H1 (cell line): ENCODE data around the gene YWHAB.

Experiments used
- BCL11A ChIP-seq, 2 experiments: IDR thresholded peaks; one replicate each; pipeline ENCODE4 v1.6.1; 2011; ENCODE audit warnings: low read depth in 2 of 2, low read length in 2 of 2, mild to moderate bottlenecking in 2 of 2
- CTCF ChIP-seq, 3 experiments: IDR thresholded peaks; 1 replicate in 2 of 3; 2 replicates in 1 of 3; pipeline versions ENCODE4 v1.5.1 to v1.6.1; 2011; ENCODE audit warnings: low read length in 3 of 3, mild to moderate bottlenecking in 3 of 3, inconsistent platforms in 2 of 3, low read depth in 1 of 3, moderate library complexity in 1 of 3; ENCODE audit not compliant: insufficient read depth in 1 of 3; ENCODE audit errors: control extremely low read depth in 1 of 3
- EP300 ChIP-seq, 2 experiments: IDR thresholded peaks; 1 replicate in 1 of 2; 2 replicates in 1 of 2; pipeline ENCODE4 v1.6.1; 2011 to 2012; ENCODE audit warnings: low read depth in 2 of 2, low read length in 2 of 2, mild to moderate bottlenecking in 2 of 2, borderline replicate concordance in 1 of 2, inconsistent platforms in 1 of 2, moderate library complexity in 1 of 2
- EZH2 ChIP-seq: fragments of 200-600 bp; sonication (generic); IDR thresholded peaks from 2 replicates; pipeline ENCODE4 v1.7.1; 2012; ENCODE audit warnings: low read depth, mild to moderate bottlenecking, moderate library complexity, low read length, inconsistent platforms; ENCODE audit not compliant: severe bottlenecking
- PHF8 ChIP-seq: fragments of 200-600 bp; sonication (generic); conservative IDR thresholded peaks from 2 replicates; pipeline ENCODE4 v1.7.1; 2012; ENCODE audit warnings: low read depth, mild to moderate bottlenecking, inconsistent platforms, low read length, moderate library complexity
- POLR2A ChIP-seq, 2 experiments: IDR thresholded peaks; 1 replicate in 1 of 2; 2 replicates in 1 of 2; pipeline ENCODE4 v1.6.1; 2011; ENCODE audit warnings: low read depth in 2 of 2, low read length in 2 of 2, mild to moderate bottlenecking in 2 of 2; ENCODE audit errors: control extremely low read depth in 1 of 2
- POLR2AphosphoS5 ChIP-seq: IDR thresholded peaks from 2 replicates; pipeline ENCODE4 v1.6.1; 2011; ENCODE audit warnings: low read depth, low read length
- RAD21 ChIP-seq, 2 experiments: IDR thresholded peaks in 1 of 2; conservative IDR thresholded peaks in 1 of 2; 2 replicates each; pipeline ENCODE4 v1.6.1; 2011; ENCODE audit warnings: low read depth in 2 of 2, low read length in 2 of 2, improper control_type of control experiment in 1 of 2, inconsistent platforms in 1 of 2, mild to moderate bottlenecking in 1 of 2, moderate library complexity in 1 of 2
- TBP ChIP-seq: IDR thresholded peaks from 2 replicates; pipeline ENCODE4 v1.6.1; 2011; ENCODE audit warnings: low read depth, low read length, improper control_type of control experiment

DNA sequence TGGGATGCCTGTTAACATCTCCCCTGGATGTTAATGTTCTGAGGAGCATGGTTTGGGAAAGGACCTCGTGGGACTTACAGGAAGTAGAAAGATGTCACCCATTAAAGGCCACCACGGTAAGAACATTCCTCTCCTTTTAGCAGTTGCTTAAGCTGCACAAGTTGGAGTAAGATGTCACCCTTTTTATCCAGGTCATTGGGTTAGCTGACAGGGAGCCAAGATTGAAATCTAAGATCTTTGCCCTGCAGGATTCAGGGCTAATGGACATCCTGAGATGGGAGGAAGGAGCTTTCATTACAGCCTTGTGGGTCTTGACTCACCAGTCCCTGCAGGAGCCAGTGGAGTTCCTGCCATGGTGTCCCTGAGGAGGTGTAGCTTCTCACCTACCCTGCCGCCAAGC is 46.4 kb downstream of the YWHAB start:
- no peak for TF ChIP-seq PHF8
- TF ChIP-seq CTCF (IDR thresholded peaks at IDR 0.05; ENCODE audit: control extremely low read depth in 1 of 3, insufficient read depth in 1 of 3, low read depth in 1 of 3, low read length in 3 of 3): no peak
- TF ChIP-seq RAD21 (IDR thresholded peaks at IDR 0.05 in 1 of 2, conservative IDR thresholded peaks at IDR 0.05 in 1 of 2; ENCODE audit: low read depth in 2 of 2, low read length in 2 of 2): no peak
- no peak for TF ChIP-seq POLR2A (IDR thresholded peaks at IDR 0.05; ENCODE audit: control extremely low read depth in 1 of 2, low read depth in 2 of 2, low read length in 2 of 2)
- no peak for TF ChIP-seq EZH2
- no peak for TF ChIP-seq POLR2AphosphoS5
- no peak for TF ChIP-seq TBP
- TF ChIP-seq EP300 (IDR thresholded peaks at IDR 0.05; ENCODE audit: borderline replicate concordance in 1 of 2, low read depth in 2 of 2, low read length in 2 of 2): no peak
- TF ChIP-seq BCL11A (IDR thresholded peaks at IDR 0.05; ENCODE audit: low read depth in 2 of 2, low read length in 2 of 2): no peak
